ENCODE measurements around the gene GORASP1. TPM values are rescaled to one million over a fixed set of nuclear protein-coding genes. Genes with fewer than 3 reads are reported as not detected.

GORASP1 gene
- total and polyA plus RNA-seq, 2 of the 8 experiments (the other 6 are each of a cell fraction or from before 2014, with no cell fraction given) = 33.4 to 33.5 TPM

DNA sequence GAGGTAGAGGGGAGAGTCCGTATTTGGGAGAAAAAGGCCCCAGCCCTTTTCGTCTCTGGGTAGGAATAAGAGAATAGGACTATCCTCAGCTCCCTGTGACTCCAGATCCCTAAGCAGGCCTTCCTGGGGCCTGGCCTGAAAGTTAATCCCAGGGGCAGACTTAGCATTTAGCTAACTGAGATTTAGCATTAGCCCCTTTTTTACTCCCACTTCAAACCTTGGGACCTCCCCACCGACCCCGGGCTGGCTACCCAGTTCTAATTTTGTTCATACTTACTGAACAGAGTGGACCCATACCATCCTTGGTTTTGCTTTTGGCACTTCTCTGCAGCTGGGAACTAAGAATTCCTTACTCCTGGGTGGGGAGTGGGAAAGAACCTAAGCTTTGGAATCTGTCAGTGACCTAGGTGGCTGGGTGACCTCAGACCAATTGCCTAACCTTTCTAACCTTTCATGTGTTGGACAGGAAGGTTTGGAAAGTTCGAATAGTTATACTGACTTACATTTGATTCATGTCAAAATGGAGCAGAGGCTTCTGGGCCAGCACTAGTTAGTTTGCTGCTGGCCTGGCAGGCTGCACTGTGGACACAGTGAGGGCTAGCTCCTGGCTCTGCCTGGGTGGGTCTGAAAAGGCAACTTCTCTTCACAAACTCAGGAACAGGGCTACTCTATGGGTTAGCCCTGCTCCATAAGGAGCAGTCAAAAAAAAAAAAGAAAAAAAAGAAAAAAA lies 11.7 kb upstream of the GORASP1 start (continued):
- TF ChIP-seq SIX5 (IDR thresholded peaks at IDR 0.05; ENCODE audit: low read depth, low read length) (no peak), SIN3A (conservative IDR thresholded peaks at IDR 0.05 in 1 of 2, IDR thresholded peaks at IDR 0.05 in 1 of 2; ENCODE audit: low read depth in 1 of 2, low read length in 2 of 2) (no peak)

Data from H1 (cell line).